Kidney epithelial cell (primary cell): Measurements from ENCODE around the gene SNAP23. TPM values are rescaled to one million over a fixed set of nuclear protein-coding genes. Genes with fewer than 3 reads are reported as not detected.

Source experiments
- DNase-seq: peaks from one replicate; pipeline ENCODE4 v3.0.0-alpha.2; 2010; ENCODE audit warnings: low read depth
- H3K27me3 ChIP-seq: 2 replicates; pipeline ENCODE4 v1.6.0; 2011; ENCODE audit warnings: low read length; ENCODE audit not compliant: control insufficient read depth, insufficient read depth
- H3K36me3 ChIP-seq: 2 replicates; pipeline ENCODE4 v1.5.1; 2011; ENCODE audit warnings: low read length; ENCODE audit not compliant: control insufficient read depth, insufficient read depth
- H3K4me3 ChIP-seq: 2 replicates; pipeline ENCODE4 v1.5.1; 2011; ENCODE audit warnings: low read depth, mild to moderate bottlenecking, control low read depth, low read length
- total RNA-seq: library from RNA; depleted of rRNA; stranded (reverse); fragments of >200 nt; gene quantifications from 2 replicates; pipeline ENCODE4 v1.2.3, GENCODE V29; 2015
- TF ChIP-seq, protein P1 (sequence below): IDR thresholded peaks from 2 replicates; pipeline ENCODE4 v1.5.1; 2011; ENCODE audit warnings: mild to moderate bottlenecking, moderate library complexity, low read length, control low read depth, inconsistent platforms; ENCODE audit not compliant: insufficient read depth, poor library complexity, severe bottlenecking

SNAP23 gene
- total RNA-seq, 1 donor from 2014 or later, result 71.5 TPM

DNA sequence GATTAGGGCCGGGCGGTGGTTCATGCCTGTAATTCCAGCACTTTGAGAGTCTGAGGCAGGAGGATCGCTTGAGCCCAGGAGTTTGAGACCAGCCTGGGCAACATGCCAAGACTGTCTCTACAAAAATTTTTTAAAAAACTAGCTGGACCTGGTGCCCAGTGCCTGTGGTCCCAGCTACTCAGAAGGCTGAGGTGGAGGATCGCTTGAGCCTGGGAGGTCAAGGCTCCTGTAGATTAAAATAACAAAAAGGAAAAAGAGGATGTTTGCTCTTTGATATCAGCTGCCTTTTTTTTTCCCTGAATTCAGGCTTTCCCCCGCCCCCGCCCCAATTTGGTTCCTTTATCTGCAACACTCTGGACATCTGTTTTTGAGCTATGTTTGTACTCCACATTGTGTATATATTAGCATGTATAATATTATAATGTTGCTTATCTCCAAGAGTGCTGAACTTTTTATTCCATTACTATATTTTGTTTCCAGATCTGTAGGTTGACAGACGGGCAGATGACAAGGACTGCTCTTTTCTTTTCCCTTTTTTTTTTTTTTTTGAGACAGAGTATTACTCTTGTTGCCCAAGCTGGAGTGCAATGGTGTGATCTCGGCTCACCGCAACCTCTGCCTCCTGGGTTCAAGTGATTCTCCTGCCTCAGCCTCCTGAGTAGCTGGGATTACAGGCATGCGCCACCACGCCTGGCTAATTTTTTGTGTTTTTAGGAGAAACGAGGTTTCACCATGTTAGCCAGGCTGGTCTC lies 4.6 kb downstream of the SNAP23 start:
- TF ChIP-seq, protein P1, sequence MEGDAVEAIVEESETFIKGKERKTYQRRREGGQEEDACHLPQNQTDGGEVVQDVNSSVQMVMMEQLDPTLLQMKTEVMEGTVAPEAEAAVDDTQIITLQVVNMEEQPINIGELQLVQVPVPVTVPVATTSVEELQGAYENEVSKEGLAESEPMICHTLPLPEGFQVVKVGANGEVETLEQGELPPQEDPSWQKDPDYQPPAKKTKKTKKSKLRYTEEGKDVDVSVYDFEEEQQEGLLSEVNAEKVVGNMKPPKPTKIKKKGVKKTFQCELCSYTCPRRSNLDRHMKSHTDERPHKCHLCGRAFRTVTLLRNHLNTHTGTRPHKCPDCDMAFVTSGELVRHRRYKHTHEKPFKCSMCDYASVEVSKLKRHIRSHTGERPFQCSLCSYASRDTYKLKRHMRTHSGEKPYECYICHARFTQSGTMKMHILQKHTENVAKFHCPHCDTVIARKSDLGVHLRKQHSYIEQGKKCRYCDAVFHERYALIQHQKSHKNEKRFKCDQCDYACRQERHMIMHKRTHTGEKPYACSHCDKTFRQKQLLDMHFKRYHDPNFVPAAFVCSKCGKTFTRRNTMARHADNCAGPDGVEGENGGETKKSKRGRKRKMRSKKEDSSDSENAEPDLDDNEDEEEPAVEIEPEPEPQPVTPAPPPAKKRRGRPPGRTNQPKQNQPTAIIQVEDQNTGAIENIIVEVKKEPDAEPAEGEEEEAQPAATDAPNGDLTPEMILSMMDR, result no peak
- H3K27me3 ChIP-seq, result no peaks in the 10 kb centered on the region
- no peak overlapping the region for H3K4me3 ChIP-seq
- no peak for DNase-seq
- H3K36me3 ChIP-seq, result no peaks in the 10 kb centered on the region

DNA sequence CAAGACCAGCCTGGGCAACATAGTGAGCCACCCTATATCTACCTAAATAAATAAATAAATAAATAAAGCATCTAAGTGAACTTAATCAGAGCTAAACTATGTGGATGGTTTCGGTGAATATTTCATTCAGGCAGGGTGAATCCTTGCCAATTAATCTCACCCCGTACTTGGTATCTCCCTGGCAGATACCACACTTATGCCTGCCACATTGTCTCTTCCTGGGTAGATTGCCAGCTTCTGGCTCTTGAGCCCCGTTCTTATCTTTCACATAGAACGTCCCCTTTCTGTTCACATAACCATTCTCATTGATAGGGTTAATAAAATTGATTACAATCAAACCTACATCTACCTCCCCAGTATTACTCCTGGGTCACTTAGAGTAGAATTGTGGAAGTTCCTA lies 7.0 kb downstream of the SNAP23 start:
- TF ChIP-seq, protein P1, result no peak
- Histone ChIP-seq H3K27me3 (no peaks in the 10 kb centered on the region), H3K36me3 (no peaks in the 10 kb centered on the region), H3K4me3 (no peak overlapping the region)
- DNase-seq, result no peak

DNA sequence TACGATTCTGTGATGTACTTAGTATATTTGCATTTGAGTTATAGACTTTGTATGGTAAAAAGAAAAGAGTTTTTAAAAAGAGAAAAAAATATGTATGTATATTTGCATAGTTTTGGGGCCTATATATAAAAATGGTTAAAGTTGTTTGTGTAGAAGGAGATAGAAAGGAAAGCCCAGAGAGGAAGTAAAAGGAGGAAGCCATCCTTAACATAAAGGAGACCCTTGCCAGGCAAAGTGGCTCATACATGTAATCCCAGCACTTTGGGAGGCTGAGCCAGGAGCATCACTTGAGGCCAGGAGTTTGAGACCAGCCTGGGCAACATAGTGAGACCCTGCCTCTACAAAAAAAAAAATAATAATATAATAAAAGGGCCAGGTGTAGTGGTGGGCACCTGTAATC lies 8.4 kb downstream of the SNAP23 start:
- H3K36me3 ChIP-seq, result peaks cover 1% of the 10 kb centered on the region
- TF ChIP-seq, protein P1, result no peak
- H3K4me3 ChIP-seq, result no peak overlapping the region
- no peaks in the 10 kb centered on the region for H3K27me3 ChIP-seq
- DNase-seq, result no peak

DNA sequence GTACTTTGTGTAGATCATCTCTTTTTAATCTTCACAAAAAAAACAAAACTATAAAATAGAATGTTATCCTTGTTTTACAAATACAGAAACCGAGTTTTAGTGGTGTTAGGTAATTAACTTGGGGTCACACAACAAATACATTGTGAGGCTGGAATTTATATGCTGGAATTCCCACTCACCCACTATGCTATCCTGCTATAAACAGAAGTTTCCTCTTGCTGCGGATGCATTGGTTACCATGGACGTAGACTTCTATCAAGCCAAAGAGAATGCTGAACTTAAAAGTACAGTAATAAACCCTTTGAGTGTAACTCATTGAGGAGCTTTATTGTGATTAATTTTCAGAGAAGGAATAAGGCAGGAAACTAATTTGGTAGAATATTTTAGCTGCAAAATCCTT lies 9.2 kb downstream of the SNAP23 start:
- TF ChIP-seq, protein P1, result no peak

DNA sequence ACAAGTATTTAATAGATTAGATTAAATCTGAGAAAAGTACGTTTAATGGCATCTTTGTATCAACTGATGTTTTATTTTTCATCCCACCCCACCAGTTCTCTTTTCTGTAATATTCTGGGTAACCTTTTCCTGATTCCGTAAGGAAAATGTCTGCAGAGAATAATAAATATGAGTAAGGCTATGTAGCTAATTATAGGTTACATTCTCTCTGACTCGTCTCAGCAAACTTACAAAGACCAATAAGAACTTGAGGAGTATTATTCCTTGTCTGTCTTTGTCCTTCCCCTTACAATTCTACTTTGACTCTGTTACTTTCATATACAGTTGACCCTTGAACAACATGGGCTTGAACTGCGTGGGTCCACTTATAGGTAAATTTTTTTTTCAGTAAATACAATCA lies 12.1 kb downstream of the SNAP23 start:
- H3K4me3 ChIP-seq, result no peak overlapping the region
- no peaks in the 10 kb centered on the region for H3K27me3 ChIP-seq
- TF ChIP-seq, protein P1, result no peak
- DNase-seq, result no peak
- peaks cover 1% of the 10 kb centered on the region for H3K36me3 ChIP-seq

More for the DNA sequence above, 9.2 kb downstream of the SNAP23 start:
- Histone ChIP-seq H3K36me3 (peaks cover 1% of the 10 kb centered on the region), H3K4me3 (no peak overlapping the region), H3K27me3 (no peaks in the 10 kb centered on the region)
- DNase-seq, result no peak

DNA sequence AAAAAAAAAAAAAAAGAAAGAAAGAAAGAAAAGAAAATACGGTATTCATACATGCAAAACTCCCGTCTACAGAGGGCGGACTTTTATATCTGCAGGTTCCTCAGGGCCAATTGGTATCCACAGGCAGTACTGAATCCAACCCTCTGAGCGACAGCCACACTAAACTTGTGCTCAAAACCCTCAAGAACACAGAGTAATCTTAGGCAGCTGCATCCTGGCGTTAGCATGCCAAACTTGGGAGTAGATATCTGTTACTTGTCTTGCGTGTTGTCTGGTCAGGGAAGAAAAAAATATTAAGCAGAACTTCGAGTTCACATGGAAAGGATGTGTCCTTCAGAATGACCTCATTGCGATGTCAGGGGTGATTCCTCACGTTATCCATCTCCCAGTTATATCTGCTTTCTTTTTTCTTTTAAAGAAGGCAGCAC lies 12.8 kb downstream of the SNAP23 start:
- TF ChIP-seq, protein P1, result no peak
- Histone ChIP-seq H3K36me3 (peaks cover 1% of the 10 kb centered on the region), H3K4me3 (no peak overlapping the region), H3K27me3 (no peaks in the 10 kb centered on the region)
- DNase-seq, result no peak
